Natural killer cell (primary cell): ENCODE measurements around the gene NCLN. TPM values are rescaled to one million over a fixed set of nuclear protein-coding genes. Genes with fewer than 3 reads are reported as not detected.

Experiments
- ATAC-seq, 3 donors: fragments of 150-1000 bp in 2 of 3; fragments of 200-7000 bp in 1 of 3; cut with Tn5 transposase; 1 replicate in 1 of 3; 2 replicates in 2 of 3; pipeline ENCODE4 v1.10.0; 2021; ENCODE audit warnings: mild to moderate bottlenecking in 2 of 3, moderate library complexity in 2 of 3
- DNase-seq, 2 donors: peaks; one replicate each; pipeline versions ENCODE4 v3.0.0 to v3.0.0-alpha.2; 2013 to 2021; ENCODE audit warnings: mixed read lengths in 1 of 2
- H3K27ac ChIP-seq: one replicate; pipeline ENCODE4 v1.5.1; 2013; ENCODE audit warnings: mild to moderate bottlenecking, low read length
- H3K27me3 ChIP-seq: one replicate; pipeline ENCODE4 v1.6.1; 2013; ENCODE audit warnings: low read length; ENCODE audit not compliant: control insufficient read depth, insufficient read depth
- H3K36me3 ChIP-seq: one replicate; pipeline ENCODE4 v1.6.1; 2013; ENCODE audit warnings: low read length; ENCODE audit not compliant: control insufficient read depth, insufficient read depth
- H3K4me1 ChIP-seq: one replicate; pipeline ENCODE4 v1.6.1; 2013; ENCODE audit warnings: low read length; ENCODE audit not compliant: control insufficient read depth, insufficient read depth
- H3K4me3 ChIP-seq: one replicate; pipeline ENCODE4 v1.5.1; 2013; ENCODE audit warnings: low read length
- H3K9me3 ChIP-seq: one replicate; pipeline ENCODE4 v1.6.1; 2013; ENCODE audit warnings: low read length; ENCODE audit not compliant: control insufficient read depth, insufficient read depth
- H3K27ac Mint-ChIP-seq, 2 donors: one replicate each; pipeline ENCODE4 v1.8.0; 2022; ENCODE audit warnings: mild to moderate bottlenecking in 2 of 2, mixed read lengths in 2 of 2, moderate library complexity in 1 of 2
- H3K27me3 Mint-ChIP-seq, 2 donors: one replicate each; pipeline ENCODE4 v1.8.0; 2022; ENCODE audit warnings: low read depth in 2 of 2, mixed read lengths in 2 of 2
- H3K36me3 Mint-ChIP-seq: one replicate; pipeline ENCODE4 v1.8.0; 2022; ENCODE audit warnings: mixed read lengths
- H3K4me1 Mint-ChIP-seq, 2 donors: one replicate each; pipeline ENCODE4 v1.8.0; 2022; ENCODE audit warnings: mixed read lengths in 2 of 2
- H3K4me3 Mint-ChIP-seq: one replicate; pipeline ENCODE4 v1.8.0; 2022; ENCODE audit warnings: mild to moderate bottlenecking, moderate library complexity, mixed read lengths
- H3K9me3 Mint-ChIP-seq, 2 donors: one replicate each; pipeline ENCODE4 v1.8.0; 2022; ENCODE audit warnings: mixed read lengths in 2 of 2
- CTCF ChIP-seq: fragments of 200-600 bp; IDR thresholded peaks from one replicate; pipeline ENCODE4 v1.8.0; 2022; ENCODE audit warnings: antibody characterized with exemption
- WGBS: methylation state at CpG from one replicate; pipeline ENCODE4 v1.1.7; 2013; ENCODE audit warnings: missing lambda C conversion rate; ENCODE audit not compliant: insufficient coverage; 5-methylcytosine and 5-hydroxymethylcytosine counted together
- intact Hi-C: fragments of 100-400 bp; cut with micrococcal nuclease; formaldehyde crosslinking; loops from one replicate; pipeline ENCODE4 v1.14.2; 2022
- total RNA-seq, 4 donors: library from RNA; stranded (reverse); fragments of 120-200 nt in 1 of 4; gene quantifications; one replicate each; pipeline versions ENCODE4 v1.2.3 to v1.2.4, GENCODE V29; 2013 to 2022

The NCLN gene
- total RNA-seq: 10 to 100 TPM; 39.6 to 61.4 (median 49.0) TPM
- total RNA-seq (2013): 21.2 TPM

GRCh38 chr19:3185461-3186159 is at the start of gene NCLN:
TSS of gene NCLN (plus strand) at chr19:3185930. CDS start at chr19:3186031, 101 bp downstream.
- Histone ChIP-seq H3K27me3 (no peaks in the 10 kb centered on the region), H3K36me3 (peaks cover 24% of the 10 kb centered on the region), H3K9me3 (no peaks in the 10 kb centered on the region), H3K4me1 (peaks cover 81% of the 10 kb centered on the region), H3K4me3 (peak within 1 kb of the TSS; percentile 77), H3K27ac (peak within 1 kb of the TSS; percentile 72)
- H3K36me3 Mint-ChIP-seq: no peaks in the 10 kb centered on the region
- intact Hi-C loops: loop anchor here (1.0 to 10.0 kb wide), 3 partner anchors 9 to 249 kb away; no protein-coding TSS in a partner anchor
- H3K4me1 Mint-ChIP-seq: peaks cover 32 to 61% of the 10 kb centered on the region in 2 donors
- WGBS: under 1% methylated on average over 67 of the region's 69 CpGs
- TF ChIP-seq CTCF: no peak
- H3K4me3 Mint-ChIP-seq: peak within 1 kb of the TSS; percentile 95
- H3K9me3 Mint-ChIP-seq: no peaks in the 10 kb centered on the region
- peak; percentile 88 to 96 (median 91) for ATAC-seq
- peak; percentile 96 for DNase-seq
- peak within 1 kb of the TSS; percentile 93 to 94 for H3K27ac Mint-ChIP-seq
- H3K27me3 Mint-ChIP-seq: no peaks in the 10 kb centered on the region

GRCh38 chr19:3135961-3136683 is 49.6 kb upstream of the NCLN start, which contains the start of gene GNA15:
TSS of gene GNA15 (plus strand) at chr19:3136033. CDS start at chr19:3136451, 418 bp downstream.
- Histone ChIP-seq H3K4me3 (peak within 1 kb of the TSS; percentile 35), H3K27me3 (peaks cover 2% of the 10 kb centered on the region), H3K4me1 (peaks cover 35% of the 10 kb centered on the region), H3K36me3 (no peaks in the 10 kb centered on the region), H3K27ac (no peak within 1 kb of the TSS), H3K9me3 (no peaks in the 10 kb centered on the region)
- DNase-seq: peak in 1 of 2 donors; percentile 65
- H3K27me3 Mint-ChIP-seq: peaks cover 8 to 10% of the 10 kb centered on the region in 2 donors
- H3K4me3 Mint-ChIP-seq: no peak within 1 kb of the TSS
- no peak within 1 kb of the TSS for H3K27ac Mint-ChIP-seq
- peaks cover 0 to 6% of the 10 kb centered on the region in 2 donors for H3K9me3 Mint-ChIP-seq
- no peak for TF ChIP-seq CTCF
- peaks cover 12 to 23% of the 10 kb centered on the region in 2 donors for H3K4me1 Mint-ChIP-seq
- no peaks in the 10 kb centered on the region for H3K36me3 Mint-ChIP-seq
- ATAC-seq: peak; percentile 22 to 55 (median 32)
- WGBS: 9% methylated on average over 40 of the region's 40 CpGs
- intact Hi-C loops: no loop called here

GRCh38 chr19:3136684-3137055 is 49.1 kb upstream of the NCLN start:
- Mint-ChIP-seq H3K9me3 (peaks cover 0 to 6% of the 10 kb centered on the region in 2 donors), H3K4me3 (no peak overlapping the region), H3K27me3 (peaks cover 8 to 10% of the 10 kb centered on the region in 2 donors), H3K4me1 (peaks cover 12 to 23% of the 10 kb centered on the region in 2 donors), H3K36me3 (no peaks in the 10 kb centered on the region), H3K27ac (no peak overlapping the region)
- WGBS: 26% methylated on average over 16 of the region's 16 CpGs
- H3K27ac ChIP-seq: no peak overlapping the region
- no peak for DNase-seq
- peaks cover 2% of the 10 kb centered on the region for H3K27me3 ChIP-seq
- intact Hi-C loops: no loop called here
- TF ChIP-seq CTCF: no peak
- no peaks in the 10 kb centered on the region for H3K36me3 ChIP-seq
- peak overlapping the region; percentile 35 for H3K4me3 ChIP-seq
- no peak for ATAC-seq
- no peaks in the 10 kb centered on the region for H3K9me3 ChIP-seq
- peaks cover 40% of the 10 kb centered on the region for H3K4me1 ChIP-seq
